Neutrophil (primary cell): Measurements from ENCODE around the gene BCL2L2.

ENCODE experiments used
- H3K27ac ChIP-seq: fragments of 200-600 bp; sonication (generic); 2 replicates; pipeline ENCODE4 v1.5.1; 2016; ENCODE audit warnings: mild to moderate bottlenecking, moderate library complexity
- H3K27me3 ChIP-seq: fragments of 200-600 bp; sonication (generic); 2 replicates; pipeline ENCODE4 v1.6.0; 2016; ENCODE audit warnings: mild to moderate bottlenecking
- H3K36me3 ChIP-seq: fragments of 200-600 bp; sonication (generic); 2 replicates; pipeline ENCODE4 v1.5.1; 2017
- H3K4me1 ChIP-seq, 2 experiments: fragments of 200-600 bp in 1 of 2; sonication (generic) in 1 of 2; 1 replicate in 1 of 2; 2 replicates in 1 of 2; pipeline versions ENCODE4 v1.5.1 to v1.6.1; 2013 to 2016; ENCODE audit warnings: low read depth in 1 of 2, low read length in 1 of 2, mild to moderate bottlenecking in 1 of 2, moderate library complexity in 1 of 2; ENCODE audit not compliant: control insufficient read depth in 1 of 2, insufficient read depth in 1 of 2
- H3K4me3 ChIP-seq, 2 experiments: fragments of 200-600 bp in 1 of 2; sonication (generic) in 1 of 2; 1 replicate in 1 of 2; 2 replicates in 1 of 2; pipeline ENCODE4 v1.5.1; 2013 to 2016; ENCODE audit warnings: low read depth in 1 of 2, low read length in 1 of 2, mild to moderate bottlenecking in 1 of 2, moderate library complexity in 1 of 2
- H3K9me3 ChIP-seq: fragments of 200-600 bp; sonication (generic); 2 replicates; pipeline ENCODE4 v1.5.1; 2016
- TF ChIP-seq, protein P1 (sequence below): fragments of 200-600 bp; sonication (generic); IDR thresholded peaks from 2 replicates; pipeline ENCODE4 v1.5.1; 2016; ENCODE audit warnings: antibody characterized with exemption

BCL2L2 gene

GRCh38 chr14:23356662-23357061 lies 50.0 kb downstream of the BCL2L2 start:
- no peaks in the 10 kb centered on the region for H3K9me3 ChIP-seq
- no peak overlapping the region for H3K4me3 ChIP-seq
- H3K27me3 ChIP-seq: peaks cover 71% of the 10 kb centered on the region
- H3K27ac ChIP-seq: no peak overlapping the region
- TF ChIP-seq, protein P1, sequence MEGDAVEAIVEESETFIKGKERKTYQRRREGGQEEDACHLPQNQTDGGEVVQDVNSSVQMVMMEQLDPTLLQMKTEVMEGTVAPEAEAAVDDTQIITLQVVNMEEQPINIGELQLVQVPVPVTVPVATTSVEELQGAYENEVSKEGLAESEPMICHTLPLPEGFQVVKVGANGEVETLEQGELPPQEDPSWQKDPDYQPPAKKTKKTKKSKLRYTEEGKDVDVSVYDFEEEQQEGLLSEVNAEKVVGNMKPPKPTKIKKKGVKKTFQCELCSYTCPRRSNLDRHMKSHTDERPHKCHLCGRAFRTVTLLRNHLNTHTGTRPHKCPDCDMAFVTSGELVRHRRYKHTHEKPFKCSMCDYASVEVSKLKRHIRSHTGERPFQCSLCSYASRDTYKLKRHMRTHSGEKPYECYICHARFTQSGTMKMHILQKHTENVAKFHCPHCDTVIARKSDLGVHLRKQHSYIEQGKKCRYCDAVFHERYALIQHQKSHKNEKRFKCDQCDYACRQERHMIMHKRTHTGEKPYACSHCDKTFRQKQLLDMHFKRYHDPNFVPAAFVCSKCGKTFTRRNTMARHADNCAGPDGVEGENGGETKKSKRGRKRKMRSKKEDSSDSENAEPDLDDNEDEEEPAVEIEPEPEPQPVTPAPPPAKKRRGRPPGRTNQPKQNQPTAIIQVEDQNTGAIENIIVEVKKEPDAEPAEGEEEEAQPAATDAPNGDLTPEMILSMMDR: no peak
- no peaks in the 10 kb centered on the region for H3K36me3 ChIP-seq
- H3K4me1 ChIP-seq: peaks cover 0 to 14% of the 10 kb centered on the region in 2 experiments

- TF ChIP-seq, protein P1: no peak
- Histone ChIP-seq H3K4me3 (no peak overlapping the region), H3K36me3 (no peaks in the 10 kb centered on the region), H3K4me1 (peaks cover 0 to 8% of the 10 kb centered on the region in 2 experiments), H3K27ac (no peak overlapping the region), H3K27me3 (peaks cover 71% of the 10 kb centered on the region), H3K9me3 (no peaks in the 10 kb centered on the region)
Measured at GRCh38 chr14:23357261-23357660, 50.6 kb downstream of the BCL2L2 start.

DNA sequence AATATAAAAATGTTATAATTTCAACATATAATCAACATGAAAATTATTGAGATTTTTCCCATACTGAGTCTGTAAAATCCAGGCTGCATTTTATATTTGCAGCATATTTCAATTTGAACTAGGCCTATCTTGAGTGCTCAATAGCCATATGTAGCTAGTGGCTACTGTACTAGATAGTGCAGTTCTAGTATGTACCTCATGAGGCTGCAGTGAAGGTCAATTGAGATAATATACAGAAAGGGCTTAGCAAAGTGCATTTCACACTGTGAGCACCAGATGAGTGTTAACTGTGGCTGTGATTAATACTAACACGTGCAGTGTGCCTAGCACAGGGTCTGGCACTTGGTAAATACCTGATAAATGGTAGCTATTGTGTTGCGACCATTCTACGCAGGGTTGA lies 51.4 kb downstream of the BCL2L2 start:
- H3K27me3 ChIP-seq: peaks cover 70% of the 10 kb centered on the region
- no peaks in the 10 kb centered on the region for H3K36me3 ChIP-seq
- no peak overlapping the region for H3K27ac ChIP-seq
- no peak overlapping the region for H3K4me3 ChIP-seq
- H3K9me3 ChIP-seq: no peaks in the 10 kb centered on the region
- TF ChIP-seq, protein P1: no peak
- H3K4me1 ChIP-seq: no peaks in the 10 kb centered on the region

DNA sequence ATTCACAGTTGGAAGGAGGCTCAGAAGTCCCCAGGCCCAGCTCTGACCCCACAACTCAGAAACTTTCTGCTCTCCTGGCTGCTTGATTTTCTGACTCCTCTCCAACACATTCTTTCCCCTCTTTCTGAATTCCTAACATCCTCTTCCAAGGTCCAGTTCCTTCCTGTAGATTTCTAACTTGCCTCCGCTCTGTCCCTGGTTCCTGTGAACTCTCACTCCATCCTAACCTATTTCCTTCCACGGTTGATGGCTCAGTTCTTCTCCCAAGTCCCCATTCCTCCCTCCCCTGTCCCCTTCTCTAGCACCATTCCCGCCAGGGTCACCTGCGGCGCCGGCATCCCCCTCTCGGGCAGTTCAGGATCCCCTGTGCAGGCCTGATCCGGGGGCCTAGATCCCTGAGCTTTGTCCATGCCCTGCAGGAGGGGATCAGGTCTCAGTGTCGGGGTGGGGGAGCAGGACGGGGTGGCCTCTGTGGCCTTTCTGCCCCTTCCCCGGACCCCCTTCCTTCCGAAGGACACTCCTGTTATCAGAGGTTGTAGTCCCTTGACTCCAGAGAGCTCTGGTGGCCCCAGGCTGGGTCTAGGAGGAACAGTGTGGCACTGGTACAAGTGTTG lies 52.0 kb downstream of the BCL2L2 start:
- TF ChIP-seq, protein P1: no peak
- Histone ChIP-seq H3K27ac (no peak overlapping the region), H3K4me3 (no peak overlapping the region), H3K36me3 (no peaks in the 10 kb centered on the region), H3K27me3 (peaks cover 70% of the 10 kb centered on the region), H3K9me3 (no peaks in the 10 kb centered on the region), H3K4me1 (no peaks in the 10 kb centered on the region)

- Histone ChIP-seq H3K36me3 (no peaks in the 10 kb centered on the region), H3K9me3 (no peaks in the 10 kb centered on the region)
Measured at GRCh38 chr14:23359167-23359626, 52.6 kb downstream of the BCL2L2 start.

More at GRCh38 chr14:23359167-23359626, 52.6 kb downstream of the BCL2L2 start:
- Histone ChIP-seq H3K4me3 (no peak overlapping the region), H3K4me1 (no peaks in the 10 kb centered on the region), H3K27me3 (peaks cover 70% of the 10 kb centered on the region), H3K27ac (no peak overlapping the region)
- TF ChIP-seq, protein P1: no peak
